Suppressor macrophage treated with lipopolysaccharide for 1 hour (primary cell): Measurements from ENCODE around the gene WWC1.
A peak's percentile ranks its signal among the peaks of the same experiment; 100 is the strongest.

Source experiments
- DNase-seq, 3 donors: peaks; one replicate each; pipeline ENCODE4 v3.0.0-alpha.2; 2020 to 2022

The WWC1 gene

DNA sequence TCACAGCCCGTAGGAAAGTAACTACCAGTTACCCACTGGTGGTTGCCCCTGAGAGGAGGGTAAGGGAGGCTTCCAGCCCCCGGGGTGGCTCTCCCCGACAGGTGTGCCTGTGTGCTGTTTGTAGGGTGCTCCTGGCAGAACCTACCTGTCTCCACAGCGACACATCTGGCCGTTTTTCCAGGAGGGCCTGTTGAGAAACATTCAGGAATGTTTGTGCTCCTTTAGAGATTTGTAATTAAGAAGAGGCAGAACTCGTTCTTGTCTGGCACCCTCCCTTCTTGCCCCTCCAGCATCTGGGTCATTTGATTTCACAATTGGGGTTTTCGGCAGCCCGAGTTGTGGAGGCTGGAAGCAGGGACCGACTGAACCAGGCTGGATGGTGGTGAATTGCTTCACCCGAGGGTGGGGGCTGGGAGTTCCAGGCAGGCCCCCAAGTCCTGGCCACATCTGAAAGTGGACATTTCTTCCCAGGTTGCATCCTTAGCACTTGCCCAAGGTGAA is 74.2 kb downstream of the WWC1 start:
- DNase-seq: no peak

DNA sequence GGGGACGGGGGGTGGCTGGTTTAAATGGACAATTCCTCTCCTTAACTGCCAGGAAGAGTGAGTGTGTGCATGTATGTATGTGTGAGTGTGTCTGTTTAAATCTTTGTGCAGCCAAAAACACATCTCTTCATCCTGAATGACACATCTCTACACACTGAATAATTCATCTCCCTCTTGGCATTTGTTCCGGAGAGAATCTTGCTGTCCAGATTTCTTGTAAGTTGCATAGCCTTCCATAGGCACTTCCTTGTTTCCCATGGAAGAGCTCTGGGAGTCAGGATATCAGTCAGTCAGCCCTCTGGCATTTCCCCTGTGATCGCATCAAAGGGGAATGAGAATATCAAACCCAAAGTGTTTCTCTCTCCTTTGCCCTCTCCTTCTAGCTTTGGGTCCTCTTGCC is 74.7 kb downstream of the WWC1 start:
- no peak for DNase-seq

DNA sequence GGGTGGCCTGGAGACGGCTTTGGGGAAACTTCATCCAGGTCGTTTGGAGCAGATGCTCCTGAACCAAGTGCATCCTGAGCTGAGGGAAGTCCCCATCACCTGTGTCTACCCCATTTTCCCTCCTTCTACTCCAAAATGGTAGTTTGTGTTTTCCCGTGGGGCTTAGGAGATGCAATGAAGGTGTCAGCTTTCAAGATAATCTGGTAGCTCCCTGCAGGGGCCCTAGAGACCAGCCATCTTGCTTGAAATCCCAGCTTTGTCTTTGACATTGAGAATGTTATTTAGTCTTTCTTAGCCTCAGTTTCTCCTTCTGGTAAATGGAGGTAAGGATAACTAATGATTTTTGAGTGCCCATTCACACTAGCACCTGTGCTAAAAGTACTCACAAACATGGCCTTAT is 77.4 kb downstream of the WWC1 start:
- no peak for DNase-seq

DNA sequence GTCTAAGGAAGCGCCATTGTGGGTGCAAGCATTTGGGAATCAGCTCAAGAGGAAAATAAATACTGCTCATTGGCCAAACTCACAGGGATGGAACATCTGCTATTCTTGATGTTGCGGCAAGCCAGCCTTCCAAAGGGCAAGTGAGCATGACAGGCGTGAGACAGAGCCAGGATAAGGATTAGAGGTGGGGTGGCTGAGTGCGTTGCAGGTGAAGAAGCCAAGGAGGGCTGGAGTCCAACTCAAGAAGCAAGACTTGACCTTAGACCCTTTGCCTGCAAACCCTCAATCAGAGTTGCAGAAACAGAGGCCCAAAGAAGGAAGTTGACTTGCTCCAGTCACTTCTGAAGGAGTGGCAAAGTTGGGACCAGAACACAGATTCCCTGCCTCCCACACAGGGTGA is 79.4 kb downstream of the WWC1 start:
- no peak for DNase-seq

DNA sequence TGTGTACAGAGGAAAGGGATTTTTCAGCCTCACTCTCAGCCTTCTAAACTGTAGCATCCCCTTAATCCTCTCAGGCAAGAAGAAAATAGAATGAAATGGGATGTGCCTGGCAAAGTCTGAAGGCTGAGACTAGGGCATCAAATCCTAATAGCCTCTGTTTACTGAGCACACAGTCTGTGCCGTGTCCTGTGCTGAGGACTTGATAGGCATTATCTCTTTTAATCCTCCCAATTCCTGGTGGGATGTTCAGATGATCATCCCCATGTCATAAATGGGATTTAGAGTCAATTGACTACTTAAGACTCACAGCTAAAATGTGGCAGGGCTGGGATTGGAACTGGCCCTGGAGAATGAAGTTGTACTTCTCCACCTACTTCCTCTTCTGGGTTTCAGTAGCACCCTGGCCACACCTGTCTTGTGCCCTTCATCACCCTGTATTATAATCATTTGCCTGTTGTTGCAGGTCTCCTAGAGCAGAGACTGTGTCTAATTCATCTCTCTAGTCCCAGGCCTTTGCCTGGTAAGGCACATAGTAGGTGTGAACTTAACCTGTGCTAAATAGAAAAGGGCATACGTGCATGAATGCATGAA is 81.0 kb downstream of the WWC1 start:
- no peak for DNase-seq

DNA sequence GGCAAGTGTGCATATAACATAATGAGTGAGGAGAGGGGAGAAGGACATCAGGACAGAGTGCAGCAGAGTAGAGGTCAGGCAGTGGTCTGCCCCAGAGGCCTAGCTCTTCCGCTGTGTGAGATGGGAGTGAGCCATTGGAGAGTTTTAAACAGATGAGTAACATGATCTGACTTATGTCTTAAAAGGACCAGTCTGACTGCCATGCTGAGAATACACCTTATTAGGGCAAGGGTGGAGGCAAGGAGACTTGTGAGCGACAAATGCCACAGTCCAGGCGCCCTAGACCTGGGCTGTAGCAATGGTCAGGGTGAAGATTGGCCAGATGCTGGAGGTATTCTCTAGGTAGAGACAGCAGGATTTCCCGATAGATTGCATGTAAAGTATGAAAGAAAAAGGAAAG is 83.1 kb downstream of the WWC1 start:
- DNase-seq: no peak

DNA sequence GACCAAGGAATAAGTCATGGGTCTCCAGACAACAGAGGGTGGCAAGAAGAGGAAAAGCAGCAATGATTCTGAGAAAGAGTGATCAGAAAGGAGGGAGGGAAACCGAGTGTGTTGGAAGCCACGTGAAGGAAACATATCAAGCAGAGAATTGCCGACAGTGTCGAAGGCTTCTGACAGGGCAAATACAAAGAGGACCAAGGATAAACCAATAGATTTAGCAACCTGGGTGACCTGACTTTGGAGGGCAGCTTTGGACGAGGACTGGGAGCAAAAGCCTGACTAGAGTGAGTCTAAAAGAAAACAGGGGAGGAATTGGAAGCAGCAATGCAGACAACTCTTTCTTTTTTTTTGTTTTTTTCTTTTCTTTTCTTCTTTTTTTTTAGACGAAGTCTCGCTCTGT is 83.8 kb downstream of the WWC1 start:
- no peak for DNase-seq

DNA sequence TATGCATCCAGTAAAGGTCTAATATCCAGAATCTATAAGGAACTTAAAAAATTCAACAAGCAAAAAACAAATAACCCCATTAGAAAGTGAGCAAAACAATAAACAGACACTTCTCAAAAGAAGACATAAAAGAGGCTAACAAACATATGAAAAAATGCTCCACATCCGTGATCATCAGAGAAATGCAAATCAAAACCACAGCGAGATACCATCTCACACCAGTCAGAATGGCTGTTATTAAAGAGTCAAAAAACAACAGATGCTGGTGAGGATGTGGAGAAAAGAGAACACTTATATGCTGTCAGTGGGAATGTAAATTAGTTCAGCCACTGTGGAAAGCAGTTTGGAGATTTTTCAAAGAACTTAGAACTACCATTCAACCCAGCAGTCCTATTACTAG is 86.1 kb downstream of the WWC1 start:
- DNase-seq: no peak

DNA sequence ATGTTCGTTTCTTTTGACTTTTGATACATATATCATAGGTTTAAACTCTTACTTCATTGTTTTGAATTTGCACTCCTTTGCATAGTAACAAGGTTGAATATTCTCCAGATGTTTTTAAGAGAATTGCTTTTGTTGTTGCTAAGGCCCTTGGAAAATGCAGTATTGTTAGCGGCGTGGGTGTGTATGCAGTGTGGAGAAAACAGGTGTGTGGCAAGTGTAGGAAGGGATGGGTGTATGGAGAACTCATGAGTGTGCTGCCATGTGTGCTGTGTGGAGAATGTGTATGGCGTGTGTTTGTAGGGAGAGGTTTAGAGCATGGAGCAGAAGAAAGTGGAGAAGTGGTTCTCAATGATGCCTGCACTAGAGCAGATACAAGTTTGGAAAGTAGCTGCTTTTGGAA is 87.3 kb downstream of the WWC1 start:
- no peak for DNase-seq

DNA sequence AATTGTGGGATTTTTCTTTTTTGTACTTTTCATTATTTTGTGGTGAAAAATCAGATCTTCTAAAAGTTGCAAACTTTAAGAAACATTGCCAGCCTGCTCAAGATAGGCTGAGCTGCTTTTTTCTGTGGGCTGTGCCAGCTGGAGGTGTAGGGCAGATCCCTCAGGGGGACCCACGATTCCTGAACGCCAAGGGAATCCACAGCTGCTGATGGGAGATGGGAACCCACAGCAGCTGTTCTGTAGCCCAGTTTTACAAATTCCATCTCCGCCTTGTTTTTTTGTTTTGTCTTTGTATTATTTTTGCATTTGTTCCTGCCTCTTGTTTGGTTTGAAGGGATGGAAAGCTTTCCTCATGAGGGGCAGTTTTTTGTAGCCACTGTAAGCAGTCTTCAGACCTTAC is 91.0 kb downstream of the WWC1 start:
- no peak for DNase-seq

DNA sequence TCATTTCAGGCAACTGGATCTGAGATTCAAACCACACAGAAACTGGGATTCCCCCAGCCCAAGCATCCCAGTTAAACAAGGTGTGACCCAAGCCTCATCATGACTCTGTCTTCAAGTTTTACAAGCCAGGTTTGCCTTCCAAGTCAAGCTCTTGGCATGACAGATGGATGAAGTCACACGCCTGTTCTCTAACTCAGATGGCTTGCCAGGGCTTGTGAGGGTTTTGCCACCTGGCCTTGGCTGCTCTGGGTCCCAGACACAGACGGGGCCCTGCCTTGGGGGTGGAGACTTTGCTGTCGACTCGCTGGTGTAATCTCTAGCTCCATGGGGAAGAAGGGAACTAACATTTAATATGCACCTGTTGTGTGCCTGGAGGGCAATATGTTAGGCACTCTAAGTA is 99.0 kb downstream of the WWC1 start:
- DNase-seq: no peak

DNA sequence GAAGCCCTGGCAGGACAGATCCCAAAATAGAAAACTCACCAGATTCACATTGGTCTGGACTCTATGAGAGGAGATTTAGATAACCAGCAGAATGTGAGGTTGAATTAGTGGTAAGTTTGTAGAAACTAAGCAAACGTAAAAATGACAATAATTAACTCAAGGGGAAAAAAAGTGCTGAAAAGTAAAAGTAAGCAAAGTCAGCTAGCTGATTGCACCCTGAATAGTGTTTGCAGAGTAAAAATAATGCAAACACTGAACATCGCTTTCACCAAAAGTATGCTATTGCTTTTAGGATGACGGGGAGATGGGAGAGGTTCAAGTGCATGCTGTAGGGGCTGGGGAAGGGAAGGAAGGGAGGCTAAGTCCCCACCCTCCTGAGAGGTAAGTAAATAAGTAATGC is 102.3 kb downstream of the WWC1 start:
- no peak for DNase-seq

DNA sequence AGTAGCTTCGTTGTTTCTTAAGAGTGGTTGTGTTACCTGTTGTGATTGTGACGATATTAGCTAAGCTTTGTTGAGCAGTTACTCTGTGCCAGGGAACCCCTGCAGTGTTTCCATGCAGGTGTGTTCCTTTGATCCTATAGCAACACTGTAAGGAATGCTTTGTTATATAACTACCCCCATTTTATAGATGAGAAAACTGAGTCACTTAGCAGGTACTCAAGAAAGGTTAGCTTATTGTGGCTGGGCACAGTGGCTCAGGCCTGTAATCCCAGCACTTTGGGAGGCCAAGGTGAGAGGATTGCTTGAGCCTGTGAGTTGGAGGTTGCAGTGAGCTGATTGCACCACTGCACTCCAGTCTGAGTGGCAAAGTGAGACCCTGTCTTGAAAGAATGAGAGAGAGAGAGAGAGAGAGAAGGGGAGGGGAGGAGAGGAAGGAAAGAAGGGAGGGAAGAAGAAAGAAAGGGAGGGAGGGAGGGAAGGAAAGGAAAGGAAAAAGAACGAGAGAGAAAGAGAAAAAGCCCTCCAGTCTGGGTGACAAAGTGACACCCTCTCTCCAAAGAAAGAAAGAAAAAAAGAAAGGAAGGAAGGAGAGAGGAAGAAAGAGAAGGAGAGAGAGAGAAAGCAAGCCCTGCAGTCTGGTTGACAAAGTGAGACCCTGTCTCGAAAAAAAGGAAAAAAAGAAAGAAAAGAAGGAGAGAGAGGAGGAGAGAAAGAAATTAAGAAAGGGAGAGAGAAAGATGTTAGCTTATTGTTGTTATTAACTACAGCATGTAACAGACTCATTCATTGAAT is 109.2 kb downstream of the WWC1 start:
- no peak for DNase-seq

DNA sequence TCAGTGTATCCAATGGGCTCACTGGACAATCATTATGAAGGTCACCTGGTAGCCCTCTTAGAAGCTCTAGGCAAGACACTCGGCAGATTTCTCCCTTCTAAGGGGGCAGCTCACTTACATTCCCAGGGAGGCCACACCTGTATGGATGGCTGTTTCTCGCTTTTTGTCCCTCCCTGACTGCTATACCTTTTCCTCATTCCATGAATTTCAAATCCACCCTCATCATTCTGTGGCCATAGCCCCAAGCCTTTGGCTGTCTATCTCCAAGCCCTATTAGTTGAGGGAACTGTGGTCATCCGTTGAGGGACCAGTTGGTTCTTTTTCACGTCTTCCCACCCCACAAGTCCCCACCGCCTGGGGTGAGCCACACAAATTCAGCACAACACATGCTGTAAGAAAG is 109.8 kb downstream of the WWC1 start:
- no peak for DNase-seq

DNA sequence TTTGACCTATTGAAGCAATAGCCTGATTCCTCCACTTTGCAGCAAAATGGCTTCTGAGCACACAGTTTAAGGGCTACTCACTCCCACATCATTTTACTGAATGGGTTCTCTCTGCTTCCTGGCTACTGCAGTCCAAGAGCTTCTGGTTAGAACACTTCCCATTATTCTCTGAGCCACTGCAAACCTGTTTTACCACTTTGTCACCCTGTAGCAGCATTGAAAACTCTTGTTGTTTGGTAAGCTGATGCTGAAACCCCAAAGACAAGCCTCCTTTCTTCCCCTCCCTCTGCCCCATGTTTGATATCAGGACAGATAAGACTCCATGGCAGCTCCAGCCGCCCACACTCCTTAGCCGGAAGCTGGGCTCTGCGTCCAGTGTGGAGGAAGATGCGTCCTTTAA is 110.4 kb downstream of the WWC1 start:
- DNase-seq: no peak

DNA sequence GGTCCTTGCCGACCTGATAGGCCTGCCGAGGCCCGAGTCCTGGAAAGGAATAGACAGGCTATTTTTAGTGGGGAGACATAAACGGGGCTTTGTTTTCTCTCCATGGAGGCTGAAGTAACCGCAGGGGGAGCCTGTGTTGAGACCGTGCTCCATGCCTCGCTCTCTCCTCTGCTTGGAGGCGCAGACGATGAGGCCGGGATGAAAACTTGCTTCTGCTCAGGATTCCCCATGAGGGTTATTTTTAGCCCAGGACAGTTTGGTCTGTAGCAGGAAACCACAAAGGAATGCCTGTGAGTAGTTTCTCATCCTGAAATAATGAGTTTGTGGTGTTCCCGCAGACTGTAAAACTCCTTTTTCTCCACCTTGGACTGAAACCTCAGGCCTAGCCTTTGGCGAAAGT is 112.9 kb downstream of the WWC1 start:
- DNase-seq: no peak

DNA sequence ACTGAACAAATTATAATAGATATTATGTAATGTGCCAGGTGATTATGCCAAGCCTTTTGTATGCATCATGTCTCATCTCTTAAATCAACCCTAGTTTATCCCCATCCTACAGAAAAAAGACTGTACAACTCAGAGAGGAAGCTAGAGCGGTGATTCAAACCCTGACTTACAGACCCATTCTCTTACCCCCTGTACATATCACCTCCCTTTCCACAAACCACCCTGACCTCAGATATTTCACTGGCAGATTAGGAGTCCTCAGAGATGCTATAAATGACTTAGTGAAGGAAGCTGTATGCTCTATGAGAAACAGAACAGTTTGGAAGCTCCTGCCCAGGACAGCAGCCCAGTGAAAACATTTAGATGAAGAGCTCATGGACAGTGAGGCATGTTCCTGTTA is 115.8 kb downstream of the WWC1 start:
- DNase-seq: no peak

DNA sequence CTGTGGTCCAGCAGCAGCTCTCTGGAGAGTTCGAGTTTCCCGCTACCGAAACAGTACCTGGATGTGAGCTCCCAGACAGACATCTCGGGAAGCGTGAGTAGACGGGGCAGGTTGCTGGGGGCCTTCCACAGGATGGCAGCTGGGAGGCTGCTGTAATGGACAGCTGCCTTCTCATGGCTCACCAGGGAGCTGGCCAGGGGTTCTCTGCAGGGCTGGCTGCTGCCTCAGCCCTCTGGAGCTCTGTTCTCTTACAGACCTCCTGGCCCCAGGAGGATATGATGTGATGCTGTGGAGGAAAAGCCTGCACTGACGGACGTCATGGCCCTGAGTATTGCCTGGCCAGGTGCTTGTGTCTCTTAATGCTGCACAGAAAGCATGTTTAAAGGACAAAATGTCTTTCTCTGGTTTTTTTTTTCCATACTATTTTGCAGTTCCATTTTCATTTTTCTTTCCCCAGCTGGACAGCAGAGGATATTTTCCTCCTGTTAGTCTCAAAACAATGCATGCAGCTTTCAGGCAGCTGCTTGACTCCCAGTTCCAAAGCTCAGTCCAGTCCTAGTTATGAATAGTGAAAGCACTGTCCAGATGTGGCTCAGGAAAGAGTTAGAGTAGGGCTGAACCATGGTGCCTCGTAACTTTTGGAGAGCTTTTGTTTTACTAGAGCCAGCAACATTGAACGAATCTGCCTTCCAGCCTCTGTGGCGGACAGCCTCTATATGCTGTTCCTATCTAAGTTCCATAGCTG is 117.3 kb downstream of the WWC1 start:
- no peak for DNase-seq

DNA sequence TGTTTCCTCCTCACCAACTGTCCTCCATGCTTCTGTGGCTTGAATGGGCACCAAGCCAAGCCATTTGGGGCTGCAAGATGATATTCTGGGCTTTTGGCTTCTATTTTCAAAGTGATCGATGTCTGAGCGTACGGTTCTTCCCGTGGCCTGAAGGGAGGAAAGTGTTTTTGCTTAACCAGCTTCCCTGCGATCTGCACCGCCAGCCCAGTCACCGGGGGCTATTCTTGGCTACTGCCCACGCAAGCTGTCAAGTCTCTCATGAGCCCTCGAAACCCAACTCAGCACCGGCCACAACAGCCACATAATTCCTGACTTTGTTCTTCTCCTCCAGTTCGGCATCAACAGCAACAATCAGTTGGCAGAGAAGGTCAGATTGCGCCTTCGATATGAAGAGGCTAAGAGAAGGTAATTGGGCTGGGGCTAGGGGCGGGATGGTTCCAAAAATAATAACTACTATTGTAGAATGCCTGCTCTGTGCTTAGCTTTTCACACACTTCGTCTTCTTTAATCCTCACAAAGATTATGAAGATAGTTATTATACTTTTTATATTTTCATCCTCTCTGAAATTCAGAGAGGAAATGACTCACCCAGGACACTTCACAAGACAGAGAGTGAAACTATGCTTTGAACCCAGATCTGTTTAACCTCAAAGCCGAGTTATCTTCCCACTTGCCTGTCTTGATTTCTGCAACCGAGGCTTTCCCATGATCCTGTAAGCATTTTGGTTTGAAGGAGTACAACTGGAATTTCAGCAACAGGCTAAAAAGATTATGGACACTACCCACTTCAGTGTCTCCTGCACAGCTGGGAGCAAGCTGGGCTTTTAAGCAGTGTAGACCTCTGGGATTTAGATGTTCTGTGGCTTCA is 118.4 kb downstream of the WWC1 start:
- DNase-seq: peak; percentile 43 to 58 (median 52)

DNA sequence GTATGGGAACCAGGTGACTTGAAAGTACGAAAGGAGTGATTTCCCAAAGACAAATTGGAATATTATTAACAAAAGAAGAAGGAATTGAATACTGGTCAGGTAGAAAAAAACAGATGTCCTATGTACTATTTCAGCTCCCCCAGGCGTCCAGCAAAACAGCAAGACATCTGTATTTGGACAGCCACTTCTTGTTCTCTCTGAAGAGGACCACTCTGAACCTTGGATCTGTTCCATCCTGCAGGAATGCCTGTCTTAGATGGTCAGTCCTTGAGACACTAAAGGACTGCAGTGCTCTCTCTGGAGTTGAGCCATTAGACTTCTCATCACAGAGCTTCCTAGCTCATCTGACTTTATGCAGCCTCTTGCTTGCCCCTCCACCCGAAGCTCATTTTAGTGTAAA is 120.4 kb downstream of the WWC1 start:
- DNase-seq: no peak

DNA sequence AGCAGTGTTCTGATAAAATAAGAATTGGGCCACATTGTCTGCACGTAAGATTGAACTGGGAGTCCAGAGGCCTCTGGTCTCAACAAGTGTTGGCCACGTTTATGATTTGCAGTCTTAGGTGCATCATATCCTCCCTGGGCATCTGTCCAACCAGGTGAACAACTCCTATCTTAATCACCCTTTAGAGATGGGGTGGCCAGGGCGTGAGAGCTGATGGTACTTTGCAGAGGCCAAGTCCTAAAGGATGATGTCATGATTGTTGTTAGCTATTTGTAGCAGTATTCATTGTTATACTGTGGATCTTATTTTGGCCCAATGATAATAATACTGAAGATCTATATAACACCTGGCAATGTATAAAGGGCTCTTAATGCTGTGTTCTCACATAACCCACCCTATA is 121.6 kb downstream of the WWC1 start:
- no peak for DNase-seq

DNA sequence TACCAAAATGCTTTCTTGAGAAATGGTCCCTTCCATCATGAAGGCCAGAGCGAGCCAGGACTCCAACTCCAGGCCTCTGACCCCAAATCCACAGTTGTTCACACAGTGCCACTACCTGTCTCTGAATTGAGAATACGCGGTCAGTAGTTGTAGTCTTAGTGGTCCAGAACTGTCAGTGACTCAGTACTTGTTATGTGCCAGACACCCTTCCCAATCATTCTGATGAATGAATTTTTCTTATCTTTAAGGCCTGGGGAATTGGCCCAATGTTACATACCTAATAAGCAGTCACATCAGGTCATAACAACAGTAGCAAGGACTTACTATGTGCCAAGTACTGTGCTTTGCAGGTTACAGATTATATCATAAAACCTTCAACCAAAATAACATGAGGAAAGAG is 122.2 kb downstream of the WWC1 start:
- no peak for DNase-seq

DNA sequence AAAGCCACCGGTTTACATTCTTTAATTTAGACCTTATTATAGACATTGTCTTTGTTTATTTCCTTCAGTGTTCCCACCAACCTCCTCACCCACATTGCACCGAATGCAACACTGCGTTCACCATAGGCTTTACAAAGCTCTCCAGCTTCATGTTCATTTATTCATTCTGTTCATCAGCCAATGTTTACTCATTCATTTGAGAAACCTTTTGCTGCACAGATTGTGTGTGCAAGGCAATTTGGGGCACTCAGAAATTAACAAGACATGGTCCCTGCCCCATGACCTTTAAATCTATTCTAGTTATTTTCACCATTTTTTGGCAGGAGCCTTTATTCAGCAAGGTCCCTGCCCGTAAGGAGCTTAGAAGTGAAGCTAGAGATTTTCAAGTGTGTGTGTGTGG is 124.0 kb downstream of the WWC1 start:
- DNase-seq: no peak
